GM19467 (cell line): Measurements from ENCODE around the gene NLRP3.
"Not testable (repeated sequence)": the region's sequence is repeated elsewhere in the genome, so short reads cannot be mapped to it uniquely, and the experiment has no call there.

Source experiments
- ATAC-seq: cut with Tn5 transposase; IDR thresholded peaks from one replicate; pipeline ENCODE4 v1.9.1; 2021; ENCODE audit warnings: mild to moderate bottlenecking, moderate library complexity; ENCODE audit not compliant: unreplicated experiment

The NLRP3 gene

DNA sequence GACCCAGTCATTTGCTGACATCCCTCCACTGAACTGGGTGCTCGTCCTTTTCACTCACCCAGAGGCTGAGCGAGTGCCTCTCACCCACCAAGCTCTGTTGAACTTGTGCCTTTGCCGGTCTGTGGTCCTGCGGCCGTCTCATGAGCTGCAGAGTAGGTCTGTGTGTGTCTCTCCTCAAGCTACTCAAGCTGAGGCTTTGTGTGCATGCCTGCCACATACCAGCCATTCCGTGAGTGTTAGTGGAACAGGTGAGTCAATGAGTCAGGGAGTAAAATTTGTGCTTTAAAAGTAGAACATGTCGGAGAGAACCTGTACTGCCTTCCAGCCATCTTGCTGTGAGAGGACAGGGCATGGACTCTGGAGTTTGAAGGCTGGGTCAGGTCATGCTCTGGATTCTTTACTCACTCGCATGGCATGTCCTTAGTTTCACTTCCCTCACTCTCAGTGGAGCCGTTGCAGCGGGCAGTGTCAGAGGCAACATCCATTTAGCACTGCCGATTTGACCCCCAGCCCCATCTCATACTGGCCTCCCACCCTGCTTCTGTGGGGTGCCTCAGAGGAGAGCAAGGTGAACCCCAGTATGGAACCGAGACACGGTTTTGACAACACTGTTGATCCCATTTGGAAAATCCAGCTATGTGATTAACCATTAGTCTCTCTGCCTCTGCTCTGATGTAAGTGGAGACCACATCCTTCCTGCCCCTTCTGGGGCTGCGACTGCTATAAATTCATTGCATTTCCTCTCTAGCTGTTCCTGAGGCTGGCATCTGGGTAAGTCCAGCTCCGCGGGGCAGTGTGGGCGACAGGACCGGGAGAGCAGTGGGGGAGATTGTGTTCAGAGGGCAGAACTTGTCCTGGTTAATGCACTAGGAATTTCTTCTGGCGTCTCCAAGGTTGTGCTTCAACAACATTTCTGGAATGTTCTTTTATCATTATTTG, at the start of gene NLRP3:
NLRP3 (plus strand) TSS at position 751 of the 939 bp plus-strand sequence. CDS start 2,628 bp downstream, outside the sequence.
- peak; percentile 75 for ATAC-seq

DNA sequence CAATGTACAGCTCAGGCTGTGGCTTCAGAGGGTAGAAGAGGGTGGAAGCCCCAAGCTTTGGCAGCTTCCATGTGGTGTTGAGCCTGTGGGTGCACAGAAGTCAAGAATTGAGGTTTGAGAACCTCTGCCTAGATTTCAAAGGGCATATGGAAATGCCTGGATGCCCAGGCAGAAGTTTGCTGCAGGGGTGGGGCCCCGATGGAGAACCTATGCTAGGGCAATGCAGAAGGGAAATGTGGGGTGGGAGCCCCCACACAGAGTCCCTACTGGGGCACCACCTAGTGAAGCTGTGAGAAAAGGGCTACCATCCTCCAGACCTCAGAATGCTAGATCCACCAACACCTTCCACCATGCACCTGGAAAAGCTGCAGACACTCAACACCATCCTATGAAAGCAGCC, 49.6 kb upstream of the NLRP3 start:
- not testable (repeated sequence) for ATAC-seq

DNA sequence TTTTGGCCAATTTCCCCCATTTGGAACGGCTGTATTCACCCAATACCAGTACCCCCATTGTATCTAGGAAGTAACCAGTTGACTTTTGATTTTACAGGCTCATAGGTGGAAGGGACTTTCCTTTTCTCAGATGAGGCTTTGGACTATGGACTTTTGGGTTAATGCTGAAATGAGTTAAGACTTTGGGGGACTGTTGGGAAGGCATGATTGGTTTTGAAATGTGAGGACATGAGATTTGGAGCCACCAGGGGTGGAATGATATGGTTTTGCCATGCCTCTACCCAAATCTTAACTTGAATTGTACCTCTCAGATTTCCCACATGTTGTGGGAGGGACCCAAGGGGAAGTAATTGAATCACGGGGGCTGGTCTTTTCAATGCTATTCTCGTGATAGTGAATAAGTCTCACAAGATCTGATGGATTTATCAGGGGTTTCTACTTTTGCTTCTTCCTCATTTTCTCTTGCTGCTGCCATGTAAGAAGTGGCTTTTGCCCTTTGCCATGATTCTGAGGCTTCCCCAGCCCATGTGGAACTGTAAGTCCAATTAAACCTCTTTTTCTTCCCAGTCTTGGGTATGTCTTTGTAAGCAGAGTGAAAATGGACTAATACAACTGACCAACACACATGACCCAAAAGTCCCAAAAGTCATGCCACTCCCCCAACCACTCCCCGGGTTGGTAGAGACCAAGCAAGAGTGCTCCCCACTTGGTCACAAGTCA, 48.9 kb upstream of the NLRP3 start:
- no peak for ATAC-seq

DNA sequence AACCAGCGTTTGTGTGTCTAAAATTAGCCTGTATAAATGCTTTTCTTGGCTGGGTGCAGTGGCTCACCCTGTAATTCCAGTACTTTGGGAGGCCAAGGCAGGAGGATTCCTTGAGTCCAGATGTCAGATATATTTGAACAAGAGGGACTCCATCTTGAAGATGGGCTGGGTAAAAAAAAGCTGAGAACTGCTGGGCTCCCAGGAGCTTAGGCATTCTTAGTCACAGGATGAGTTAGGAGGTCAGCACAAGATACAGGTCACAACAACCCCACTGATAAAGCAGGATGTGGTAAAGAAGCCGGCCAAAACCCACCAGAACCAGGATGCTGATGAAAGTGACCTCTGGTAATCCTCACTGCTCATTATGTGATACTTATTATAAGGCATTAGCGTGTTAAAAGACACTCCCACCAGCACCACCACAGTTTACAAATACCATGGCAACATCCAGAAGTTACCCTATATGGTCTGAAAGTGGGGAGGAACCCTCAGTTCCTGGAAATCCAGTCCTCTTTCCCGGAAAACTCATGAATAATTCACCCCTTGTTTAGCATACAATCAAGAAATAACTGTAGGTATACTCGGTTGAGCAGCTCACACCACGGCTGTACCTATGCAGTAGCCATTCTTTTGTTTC, 48.1 kb upstream of the NLRP3 start:
- no peak for ATAC-seq

DNA sequence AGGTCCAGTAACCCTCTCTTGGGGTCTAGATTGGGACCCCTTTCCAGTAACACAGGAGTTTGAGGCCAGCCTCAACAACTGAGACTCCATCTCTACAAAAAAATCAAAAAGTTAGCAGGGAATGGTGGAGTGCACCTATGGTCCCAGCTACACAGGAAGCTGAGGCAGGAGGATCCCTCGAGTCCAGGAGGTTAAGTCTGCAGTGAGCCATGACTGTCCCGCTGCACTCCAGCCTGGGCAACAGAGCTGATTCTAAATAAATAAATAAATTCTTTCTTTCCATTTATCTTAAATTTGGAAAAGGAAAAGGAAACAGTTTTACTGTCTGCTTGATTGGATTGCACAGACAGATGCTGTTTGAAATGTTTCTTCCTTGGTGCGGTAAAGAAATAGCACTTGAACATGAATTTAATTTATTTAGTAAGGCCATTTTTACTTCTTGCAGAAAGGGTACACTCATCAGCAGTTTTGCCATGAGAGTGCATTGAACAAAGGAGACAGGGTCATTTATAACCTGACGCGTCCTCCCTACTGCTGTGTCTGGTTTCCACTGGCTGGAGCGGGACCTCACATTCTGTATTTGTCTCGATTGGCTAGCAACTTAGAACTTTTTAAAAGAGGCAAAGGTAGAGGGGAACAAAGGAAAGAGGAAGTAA, 47.4 kb upstream of the NLRP3 start:
- no peak for ATAC-seq

DNA sequence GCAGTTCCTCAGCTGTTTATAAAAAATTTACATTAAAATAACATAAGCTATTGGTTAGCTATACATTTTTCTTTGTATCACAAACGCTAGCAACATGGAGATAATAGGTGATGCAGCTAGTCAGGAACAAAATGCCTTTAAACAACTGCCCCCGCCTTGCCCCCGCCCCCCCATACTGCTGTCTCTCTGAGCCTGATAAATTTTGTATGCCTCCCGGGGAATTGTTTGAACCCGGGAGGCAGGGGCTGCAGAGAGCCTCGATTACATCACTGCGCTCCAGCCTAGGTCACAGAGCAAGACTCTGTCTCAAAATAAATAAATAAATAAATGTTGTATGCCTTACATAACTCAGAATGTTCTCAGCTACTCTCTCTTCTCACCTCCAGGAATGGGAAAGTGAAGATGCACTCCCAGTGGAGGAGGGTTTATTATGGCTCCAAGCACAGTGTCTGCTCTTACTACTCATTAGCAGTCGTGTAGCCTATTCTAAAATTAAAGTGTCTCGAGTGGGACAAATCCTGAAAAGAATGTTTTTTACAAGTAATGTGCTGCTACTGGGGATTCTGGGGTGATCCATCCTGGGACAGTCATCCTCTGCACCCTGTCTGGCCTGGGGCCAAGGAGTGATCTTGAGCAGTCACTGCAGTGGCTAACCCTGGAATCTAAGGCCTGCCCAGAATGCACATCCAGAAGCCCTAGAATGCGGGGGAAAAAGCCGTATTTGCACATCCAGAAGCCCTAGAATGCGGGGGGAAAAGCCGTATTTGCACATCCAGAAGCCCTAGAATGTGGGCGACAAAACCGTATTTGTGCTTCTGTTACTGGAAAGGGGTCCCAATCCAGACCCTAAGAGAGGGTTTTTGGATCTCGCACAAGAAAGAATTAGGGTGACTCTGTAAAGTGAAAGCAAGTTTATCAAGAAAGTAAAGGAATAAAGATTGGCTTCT, 44.9 kb upstream of the NLRP3 start:
- ATAC-seq = no peak

GRCh38 chr1:247371801-247372259, 44.1 kb upstream of the NLRP3 start:
- no peak for ATAC-seq

DNA sequence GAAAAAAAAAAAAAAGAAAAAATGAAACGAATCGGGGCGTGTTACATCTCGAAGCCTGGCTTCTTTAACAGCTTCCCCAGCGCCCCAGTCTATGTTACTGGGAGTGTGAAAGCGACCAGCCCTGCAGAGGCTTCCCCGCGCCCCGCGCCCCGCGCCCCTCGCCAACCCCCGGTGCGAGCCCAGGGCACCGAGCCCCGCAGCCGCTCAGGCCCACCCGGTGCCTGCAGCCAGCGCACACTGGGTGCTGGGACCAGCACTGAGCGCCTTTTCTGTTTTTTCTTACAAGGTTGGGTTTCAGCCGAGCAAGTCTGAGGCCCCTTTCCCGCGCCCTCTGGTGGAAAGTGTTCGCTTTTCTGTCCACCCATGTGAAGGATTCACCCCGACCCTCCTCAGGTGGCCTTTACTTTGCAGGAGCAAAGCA, 42.2 kb upstream of the NLRP3 start:
- peak; percentile 62 for ATAC-seq

DNA sequence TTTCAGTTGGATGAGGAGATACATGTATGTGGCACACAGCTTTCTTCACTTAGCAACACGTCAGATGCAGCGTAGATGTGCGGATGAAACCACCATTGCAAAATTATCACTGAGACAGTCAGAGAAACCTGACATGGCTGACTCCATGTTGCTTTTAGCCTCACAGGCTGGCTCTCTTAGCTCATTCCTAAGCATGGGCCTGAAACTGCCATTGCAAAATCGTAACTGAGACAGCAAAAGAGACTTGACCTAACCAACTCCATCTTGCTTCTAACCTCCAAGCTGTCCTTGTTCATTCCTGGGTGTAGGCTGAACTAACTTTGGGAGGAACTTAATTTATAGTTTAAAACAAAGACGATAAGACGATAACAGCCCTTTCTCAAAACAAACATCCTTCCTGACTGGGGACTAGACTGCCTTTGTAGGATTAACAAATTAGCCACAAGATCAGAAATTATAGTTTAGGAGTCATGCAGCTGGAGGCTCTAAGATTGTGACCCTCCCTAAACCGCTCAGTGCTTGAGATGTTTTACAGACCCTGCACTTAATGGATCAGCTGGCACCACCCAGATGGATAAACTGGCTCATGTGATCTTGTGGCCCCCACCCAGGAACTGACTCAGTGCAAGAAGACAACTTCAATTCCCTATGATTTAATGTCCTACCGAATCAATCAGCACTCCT, 41.2 kb upstream of the NLRP3 start:
- not testable (repeated sequence) for ATAC-seq

- no peak for ATAC-seq
Observed at GRCh38 chr1:247375747-247376146, 40.2 kb upstream of the NLRP3 start.

- ATAC-seq = no peak
Observed at GRCh38 chr1:247376659-247377058, 39.3 kb upstream of the NLRP3 start.

GRCh38 chr1:247377656-247378055, 38.3 kb upstream of the NLRP3 start:
- not testable (repeated sequence) for ATAC-seq

- no peak for ATAC-seq
Observed at GRCh38 chr1:247378334-247379073, 37.5 kb upstream of the NLRP3 start.

- ATAC-seq = no peak
Observed at GRCh38 chr1:247385283-247385682, 30.7 kb upstream of the NLRP3 start.

GRCh38 chr1:247386217-247386616, 29.8 kb upstream of the NLRP3 start:
- ATAC-seq = no peak

DNA sequence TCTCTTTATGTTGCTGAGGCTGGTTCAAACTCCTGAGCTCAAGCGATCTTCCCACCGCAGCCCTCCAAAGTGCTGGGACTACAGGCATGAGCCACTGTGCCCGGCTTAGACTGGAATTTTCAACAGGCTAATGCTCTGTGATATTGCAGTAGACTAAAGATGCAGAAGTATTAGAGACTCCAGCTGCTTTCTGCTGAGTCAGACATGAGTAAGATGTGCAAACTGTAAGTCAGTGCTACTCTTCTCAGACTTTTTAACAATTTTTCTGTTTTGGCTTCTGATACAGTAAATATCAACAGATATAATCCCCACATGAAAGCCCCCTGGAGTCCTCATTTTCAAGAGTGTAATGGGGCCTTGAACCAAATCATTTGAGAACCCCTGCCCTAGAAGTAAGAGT, 29.3 kb upstream of the NLRP3 start:
- no peak for ATAC-seq

GRCh38 chr1:247387096-247387495, 28.9 kb upstream of the NLRP3 start:
- no peak for ATAC-seq

GRCh38 chr1:247387565-247387964, 28.4 kb upstream of the NLRP3 start:
- no peak for ATAC-seq
